Trophoblast cell (in vitro differentiated cells and primary cell): ENCODE results near the gene MTHFD2.

Experiments used
- DNase-seq, 2 donors: peaks; one replicate each; pipeline ENCODE4 v3.0.0-alpha.2; 2016
- H2AFZ ChIP-seq: 2 replicates; pipeline ENCODE4 v1.6.1; 2013; ENCODE audit warnings: low read length, moderate library complexity, mild to moderate bottlenecking; ENCODE audit not compliant: insufficient read depth, poor library complexity
- H2AK5ac ChIP-seq: 2 replicates; pipeline ENCODE4 v1.6.1; 2013; ENCODE audit warnings: mild to moderate bottlenecking, low read length
- H2BK120ac ChIP-seq: 2 replicates; pipeline ENCODE4 v1.6.1; 2013; ENCODE audit warnings: low read length, mild to moderate bottlenecking, moderate library complexity; ENCODE audit not compliant: insufficient read depth, poor library complexity
- H2BK12ac ChIP-seq: 2 replicates; pipeline ENCODE4 v1.6.1; 2013; ENCODE audit warnings: mild to moderate bottlenecking, low read length, moderate library complexity
- H2BK5ac ChIP-seq: 2 replicates; pipeline ENCODE4 v1.6.1; 2013; ENCODE audit warnings: low read length, low read depth, moderate library complexity, mild to moderate bottlenecking; ENCODE audit not compliant: poor library complexity
- H3K14ac ChIP-seq: 2 replicates; pipeline ENCODE4 v1.6.1; 2013; ENCODE audit warnings: mild to moderate bottlenecking, low read length
- H3K18ac ChIP-seq: 2 replicates; pipeline ENCODE4 v1.6.1; 2013; ENCODE audit warnings: mild to moderate bottlenecking, low read length
- H3K23ac ChIP-seq: 2 replicates; pipeline ENCODE4 v1.6.1; 2013; ENCODE audit warnings: low read length
- H3K27ac ChIP-seq: 2 replicates; pipeline ENCODE4 v1.5.1; 2013; ENCODE audit warnings: low read depth, mild to moderate bottlenecking, inconsistent platforms, low read length, moderate library complexity
- H3K27me3 ChIP-seq: 2 replicates; pipeline ENCODE4 v1.6.1; 2013; ENCODE audit warnings: inconsistent platforms, mild to moderate bottlenecking, low read length, moderate library complexity; ENCODE audit not compliant: insufficient read depth
- H3K36me3 ChIP-seq, 2 experiments: 1 replicate in 1 of 2; 2 replicates in 1 of 2; pipeline ENCODE4 v1.6.1; 2013; ENCODE audit warnings: low read length in 2 of 2, mild to moderate bottlenecking in 2 of 2, moderate library complexity in 1 of 2; ENCODE audit not compliant: insufficient read depth in 2 of 2, control insufficient read depth in 1 of 2
- H3K4ac ChIP-seq: 2 replicates; pipeline ENCODE4 v1.6.1; 2013; ENCODE audit warnings: low read depth, mild to moderate bottlenecking, low read length, moderate library complexity
- H3K4me1 ChIP-seq, 2 experiments: 1 replicate in 1 of 2; 2 replicates in 1 of 2; pipeline ENCODE4 v1.6.1; 2013; ENCODE audit warnings: low read length in 2 of 2, mild to moderate bottlenecking in 2 of 2, moderate library complexity in 1 of 2; ENCODE audit not compliant: insufficient read depth in 2 of 2, control insufficient read depth in 1 of 2
- H3K4me2 ChIP-seq: 2 replicates; pipeline ENCODE4 v1.6.1; 2013; ENCODE audit warnings: inconsistent platforms, mild to moderate bottlenecking, low read length, moderate library complexity
- H3K4me3 ChIP-seq: 2 replicates; pipeline ENCODE4 v1.5.1; 2013; ENCODE audit warnings: mild to moderate bottlenecking, low read depth, low read length, inconsistent platforms
- H3K79me1 ChIP-seq: one replicate; pipeline ENCODE4 v1.6.1; 2013; ENCODE audit warnings: low read length
- H3K79me2 ChIP-seq: 2 replicates; pipeline ENCODE4 v1.6.1; 2013; ENCODE audit warnings: low read length, mild to moderate bottlenecking; ENCODE audit not compliant: control insufficient read depth, insufficient read depth, poor library complexity
- H3K9ac ChIP-seq: 2 replicates; pipeline ENCODE4 v1.6.1; 2013; ENCODE audit warnings: mild to moderate bottlenecking, low read length
- H3K9me3 ChIP-seq: 2 replicates; pipeline ENCODE4 v1.6.1; 2013; ENCODE audit warnings: low read depth, mild to moderate bottlenecking, control low read depth, inconsistent platforms, low read length; ENCODE audit not compliant: insufficient read depth
- H4K12ac ChIP-seq: 2 replicates; pipeline ENCODE4 v1.6.1; 2013; ENCODE audit warnings: low read depth, mild to moderate bottlenecking, low read length, moderate library complexity
- H4K8ac ChIP-seq: 2 replicates; pipeline ENCODE4 v1.6.1; 2013; ENCODE audit warnings: low read depth, mild to moderate bottlenecking, low read length, moderate library complexity
- H4K91ac ChIP-seq: one replicate; pipeline ENCODE4 v1.6.1; 2013; ENCODE audit warnings: low read depth, mild to moderate bottlenecking, low read length, moderate library complexity
- WGBS: extraction: QIAGEN DNeasy Blood & Tissue Kit; methylation state at CpG from one replicate; pipeline ENCODE4 v1.1.7; 2013; ENCODE audit warnings: missing lambda C conversion rate; ENCODE audit not compliant: insufficient read length, insufficient coverage; ENCODE audit errors: extremely low coverage; 5-methylcytosine and 5-hydroxymethylcytosine counted together

The MTHFD2 gene

GRCh38 chr2:74242354-74243071, 44.1 kb downstream of the MTHFD2 start:
- Histone ChIP-seq H4K8ac (no peak overlapping the region), H3K9me3 (no peaks in the 10 kb centered on the region), H2AFZ (no peak overlapping the region), H3K4ac (no peak overlapping the region), H2BK5ac (no peak overlapping the region), H2BK12ac (no peak overlapping the region), H3K4me1 (no peaks in the 10 kb centered on the region), H3K36me3 (no peaks in the 10 kb centered on the region), H3K9ac (no peak overlapping the region), H3K79me2 (no peaks in the 10 kb centered on the region), H3K4me3 (no peak overlapping the region), H2BK120ac (no peak overlapping the region), H3K27ac (no peak overlapping the region), H3K18ac (no peak overlapping the region), H4K91ac (no peak overlapping the region), H2AK5ac (no peak overlapping the region), H3K27me3 (no peaks in the 10 kb centered on the region), H4K12ac (no peak overlapping the region), H3K4me2 (no peak overlapping the region), H3K14ac (no peak overlapping the region), H3K79me1 (no peaks in the 10 kb centered on the region), H3K23ac (no peak overlapping the region)
- no CpG with 5 or more reads among the region's 7 CpGs for WGBS
- DNase-seq, result no peak

- no peaks in the 10 kb centered on the region for H3K9me3 ChIP-seq
- no peak overlapping the region for H4K91ac ChIP-seq
- no peak overlapping the region for H2BK120ac ChIP-seq
- H3K23ac ChIP-seq, result no peak overlapping the region
- no peak overlapping the region for H2AFZ ChIP-seq
- H3K9ac ChIP-seq, result no peak overlapping the region
- no peak overlapping the region for H3K4ac ChIP-seq
- H4K8ac ChIP-seq, result no peak overlapping the region
- no peak overlapping the region for H3K14ac ChIP-seq
- no CpG with 5 or more reads among the region's 3 CpGs for WGBS
- H3K4me2 ChIP-seq, result no peak overlapping the region
- H3K27me3 ChIP-seq, result no peaks in the 10 kb centered on the region
- DNase-seq, result no peak
- H3K79me2 ChIP-seq, result no peaks in the 10 kb centered on the region
- no peaks in the 10 kb centered on the region for H3K4me1 ChIP-seq
- H3K4me3 ChIP-seq, result no peak overlapping the region
- no peaks in the 10 kb centered on the region for H3K36me3 ChIP-seq
- H4K12ac ChIP-seq, result no peak overlapping the region
- H3K27ac ChIP-seq, result no peak overlapping the region
- H2BK12ac ChIP-seq, result no peak overlapping the region
- no peaks in the 10 kb centered on the region for H3K79me1 ChIP-seq
- H3K18ac ChIP-seq, result no peak overlapping the region
- no peak overlapping the region for H2AK5ac ChIP-seq
- no peak overlapping the region for H2BK5ac ChIP-seq
Measured at GRCh38 chr2:74244286-74244685, 45.9 kb downstream of the MTHFD2 start.

GRCh38 chr2:74246496-74247195, 48.2 kb downstream of the MTHFD2 start:
- Histone ChIP-seq H3K14ac (no peak overlapping the region), H2BK12ac (no peak overlapping the region), H4K91ac (no peak overlapping the region), H3K4me2 (no peak overlapping the region), H3K27me3 (no peaks in the 10 kb centered on the region), H4K8ac (no peak overlapping the region), H3K36me3 (no peaks in the 10 kb centered on the region), H3K9me3 (no peaks in the 10 kb centered on the region), H3K4me1 (no peaks in the 10 kb centered on the region), H3K4ac (no peak overlapping the region), H2BK5ac (no peak overlapping the region), H2BK120ac (no peak overlapping the region), H3K18ac (no peak overlapping the region), H3K27ac (no peak overlapping the region), H3K9ac (no peak overlapping the region), H2AK5ac (no peak overlapping the region), H2AFZ (no peak overlapping the region), H3K79me2 (no peaks in the 10 kb centered on the region), H3K23ac (no peak overlapping the region), H3K79me1 (no peaks in the 10 kb centered on the region), H4K12ac (no peak overlapping the region), H3K4me3 (no peak overlapping the region)
- WGBS, result no CpG with 5 or more reads among the region's 14 CpGs
- no peak for DNase-seq

GRCh38 chr2:74249406-74250122, 51.1 kb downstream of the MTHFD2 start:
- H4K8ac ChIP-seq, result no peak overlapping the region
- H3K79me1 ChIP-seq, result no peaks in the 10 kb centered on the region
- no peak overlapping the region for H3K4me3 ChIP-seq
- H2AK5ac ChIP-seq, result no peak overlapping the region
- H3K14ac ChIP-seq, result no peak overlapping the region
- no peaks in the 10 kb centered on the region for H3K4me1 ChIP-seq
- H4K91ac ChIP-seq, result no peak overlapping the region
- no peaks in the 10 kb centered on the region for H3K36me3 ChIP-seq
- H2BK12ac ChIP-seq, result no peak overlapping the region
- no peaks in the 10 kb centered on the region for H3K79me2 ChIP-seq
- H3K4me2 ChIP-seq, result no peak overlapping the region
- H2BK120ac ChIP-seq, result no peak overlapping the region
- H3K9ac ChIP-seq, result no peak overlapping the region
- H4K12ac ChIP-seq, result no peak overlapping the region
- WGBS, result no CpG with 5 or more reads among the region's 6 CpGs
- H3K4ac ChIP-seq, result no peak overlapping the region
- H2AFZ ChIP-seq, result no peak overlapping the region
- no peak overlapping the region for H3K23ac ChIP-seq
- H2BK5ac ChIP-seq, result no peak overlapping the region
- no peaks in the 10 kb centered on the region for H3K9me3 ChIP-seq
- H3K18ac ChIP-seq, result no peak overlapping the region
- DNase-seq, result no peak
- H3K27me3 ChIP-seq, result no peaks in the 10 kb centered on the region
- no peak overlapping the region for H3K27ac ChIP-seq
